ENCODE data around the gene RAB11B.
A peak's percentile ranks its signal among the peaks of the same experiment; 100 is the strongest.

The RAB11B gene

DNA sequence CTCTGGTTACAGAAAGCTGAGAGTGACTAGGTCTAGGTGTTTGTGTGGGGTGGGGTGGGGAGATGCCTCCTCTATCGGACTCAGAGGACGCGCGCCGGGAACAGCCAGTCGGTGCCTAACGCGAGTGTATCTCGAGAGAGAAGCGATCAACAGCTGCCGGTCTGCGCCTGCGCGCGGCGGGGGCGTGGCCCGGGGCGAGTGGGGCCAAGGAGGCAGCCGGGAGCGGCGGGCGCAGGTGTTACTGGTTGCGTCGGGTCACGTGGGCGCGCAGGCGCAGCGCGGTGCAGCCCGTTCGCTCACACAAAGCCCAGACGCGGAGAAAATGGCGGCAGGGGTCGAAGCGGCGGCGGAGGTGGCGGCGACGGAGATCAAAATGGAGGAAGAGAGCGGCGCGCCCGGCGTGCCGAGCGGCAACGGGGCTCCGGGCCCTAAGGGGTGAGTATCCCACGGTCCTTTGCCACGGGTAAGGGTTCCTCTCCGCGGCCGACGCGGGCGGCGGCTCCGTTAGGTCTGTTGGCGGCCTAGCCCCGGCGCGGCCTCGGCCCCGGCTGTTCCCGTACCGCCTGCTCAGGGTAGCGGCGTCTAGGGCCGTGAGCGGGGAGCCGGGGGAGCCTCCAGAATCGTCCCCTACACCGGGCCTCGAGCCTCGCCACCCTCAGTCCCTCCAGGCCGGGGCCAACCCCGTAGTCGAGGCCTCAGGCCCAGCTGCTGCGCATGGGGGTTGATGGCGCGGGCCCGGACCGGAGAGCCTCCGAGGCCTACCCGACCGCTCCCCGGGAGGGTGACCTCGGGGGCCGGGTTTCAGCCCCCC, 54.7 kb downstream of the RAB11B start, which contains the start of gene HNRNPM:
TSS of gene HNRNPM (plus strand) at position 299 of the 811 bp plus-strand sequence. CDS start at position 323, 24 bp downstream.
- in situ Hi-C loops (cut with MboI; ENCODE audit: low pct_unique_long_range_greater_than_20kb, low sequenced_read_pairs, unreplicated experiment) = no loop called here
- TF ChIP-seq, protein P1, sequence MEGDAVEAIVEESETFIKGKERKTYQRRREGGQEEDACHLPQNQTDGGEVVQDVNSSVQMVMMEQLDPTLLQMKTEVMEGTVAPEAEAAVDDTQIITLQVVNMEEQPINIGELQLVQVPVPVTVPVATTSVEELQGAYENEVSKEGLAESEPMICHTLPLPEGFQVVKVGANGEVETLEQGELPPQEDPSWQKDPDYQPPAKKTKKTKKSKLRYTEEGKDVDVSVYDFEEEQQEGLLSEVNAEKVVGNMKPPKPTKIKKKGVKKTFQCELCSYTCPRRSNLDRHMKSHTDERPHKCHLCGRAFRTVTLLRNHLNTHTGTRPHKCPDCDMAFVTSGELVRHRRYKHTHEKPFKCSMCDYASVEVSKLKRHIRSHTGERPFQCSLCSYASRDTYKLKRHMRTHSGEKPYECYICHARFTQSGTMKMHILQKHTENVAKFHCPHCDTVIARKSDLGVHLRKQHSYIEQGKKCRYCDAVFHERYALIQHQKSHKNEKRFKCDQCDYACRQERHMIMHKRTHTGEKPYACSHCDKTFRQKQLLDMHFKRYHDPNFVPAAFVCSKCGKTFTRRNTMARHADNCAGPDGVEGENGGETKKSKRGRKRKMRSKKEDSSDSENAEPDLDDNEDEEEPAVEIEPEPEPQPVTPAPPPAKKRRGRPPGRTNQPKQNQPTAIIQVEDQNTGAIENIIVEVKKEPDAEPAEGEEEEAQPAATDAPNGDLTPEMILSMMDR (IDR thresholded peaks at IDR 0.05; ENCODE audit: extremely low read depth, insufficient read depth, missing control alignments) = no peak

DNA sequence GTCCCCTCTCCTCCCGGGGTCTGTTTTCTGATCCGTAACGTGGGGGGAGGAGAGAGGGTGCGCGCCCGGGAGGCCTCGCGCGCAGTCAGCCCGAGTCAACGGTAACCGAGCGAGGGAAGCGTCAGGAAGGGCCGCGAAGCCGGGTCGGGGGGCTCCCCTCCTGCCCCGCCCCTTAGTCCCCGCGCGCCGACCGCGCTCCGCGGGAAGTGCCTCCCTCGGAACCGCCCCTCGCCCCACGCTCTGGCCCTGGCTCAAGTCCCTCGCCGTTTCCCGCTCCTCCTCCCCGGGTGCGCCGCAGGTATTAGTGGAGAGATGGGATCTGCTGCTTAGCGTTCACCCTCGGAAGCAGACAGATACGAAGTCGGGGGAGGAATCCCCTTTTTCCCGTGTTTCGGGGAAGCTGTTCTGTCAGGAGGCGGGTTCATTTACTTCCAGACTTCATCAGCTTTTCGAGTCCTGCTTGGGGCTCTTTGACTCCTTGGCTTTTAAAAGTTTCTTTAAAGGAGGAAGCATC, 55.4 kb downstream of the RAB11B start:
- TF ChIP-seq, protein P1 (IDR thresholded peaks at IDR 0.05; ENCODE audit: extremely low read depth, insufficient read depth, missing control alignments) = no peak
- peak; percentile 40 for DNase-seq (ENCODE audit: low spot score)
- in situ Hi-C loops (cut with MboI; ENCODE audit: low pct_unique_long_range_greater_than_20kb, low sequenced_read_pairs, unreplicated experiment) = no loop called here

More for the DNA sequence above, 54.7 kb downstream of the RAB11B start, which contains the start of gene HNRNPM:
- peak; percentile 99 for DNase-seq (ENCODE audit: low spot score)

DNA sequence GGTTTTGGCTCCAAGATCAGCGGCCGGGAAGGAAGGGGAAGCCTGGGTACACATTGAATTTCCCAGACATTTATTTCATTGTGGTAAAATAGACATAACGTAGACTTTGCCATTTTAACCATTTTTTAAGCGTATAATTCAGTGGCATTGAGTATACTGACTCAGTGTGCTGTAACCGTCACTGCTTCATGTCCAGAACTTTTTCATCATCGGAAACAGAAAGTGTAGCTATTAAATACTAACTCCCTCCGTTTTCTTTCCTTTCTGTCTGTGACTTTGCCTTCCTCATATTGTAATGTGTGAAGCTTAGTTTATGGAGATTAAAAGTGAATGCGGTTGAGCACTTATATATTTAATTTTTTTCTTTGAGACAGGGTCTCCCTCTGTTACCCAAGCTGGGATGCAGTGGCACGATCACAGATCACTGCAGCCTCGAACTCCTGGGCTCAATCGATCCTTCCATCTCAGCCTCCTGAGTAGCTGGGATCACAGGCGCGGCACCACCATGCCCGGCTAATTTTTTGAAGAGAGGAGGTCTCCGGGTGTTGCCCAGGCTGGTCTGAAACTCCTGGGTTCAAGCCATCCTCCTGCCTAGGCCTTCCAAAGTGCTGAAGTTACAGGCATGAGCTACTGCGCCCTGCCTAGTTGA, 56.0 kb downstream of the RAB11B start:
- TF ChIP-seq, protein P1 (IDR thresholded peaks at IDR 0.05; ENCODE audit: extremely low read depth, insufficient read depth, missing control alignments) = no peak
- in situ Hi-C loops (cut with MboI; ENCODE audit: low pct_unique_long_range_greater_than_20kb, low sequenced_read_pairs, unreplicated experiment) = no loop called here
- DNase-seq (ENCODE audit: low spot score) = no peak

DNA sequence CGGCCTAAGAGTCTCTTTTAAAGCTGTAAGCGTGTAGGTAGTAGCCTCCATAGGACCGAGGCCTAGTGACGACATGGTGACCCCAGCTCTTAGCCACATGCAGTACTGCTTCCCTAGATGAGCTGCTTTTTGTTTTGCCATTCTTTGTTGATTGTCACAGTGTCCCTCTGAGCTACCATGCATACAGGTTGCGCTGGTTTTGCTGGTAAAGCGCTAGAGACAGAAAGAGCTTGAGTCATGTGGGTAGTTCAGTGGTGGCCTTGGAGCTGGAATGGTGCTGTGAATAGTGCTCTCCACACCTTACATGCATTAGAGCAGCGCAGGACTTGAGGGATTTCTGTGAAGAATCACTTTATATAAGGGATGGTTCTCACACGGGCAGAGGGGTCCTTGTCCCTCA, 59.7 kb downstream of the RAB11B start:
- no peak for DNase-seq (ENCODE audit: low spot score)
- in situ Hi-C loops (cut with MboI; ENCODE audit: low pct_unique_long_range_greater_than_20kb, low sequenced_read_pairs, unreplicated experiment) = no loop called here
- TF ChIP-seq, protein P1 (IDR thresholded peaks at IDR 0.05; ENCODE audit: extremely low read depth, insufficient read depth, missing control alignments) = no peak

DNA sequence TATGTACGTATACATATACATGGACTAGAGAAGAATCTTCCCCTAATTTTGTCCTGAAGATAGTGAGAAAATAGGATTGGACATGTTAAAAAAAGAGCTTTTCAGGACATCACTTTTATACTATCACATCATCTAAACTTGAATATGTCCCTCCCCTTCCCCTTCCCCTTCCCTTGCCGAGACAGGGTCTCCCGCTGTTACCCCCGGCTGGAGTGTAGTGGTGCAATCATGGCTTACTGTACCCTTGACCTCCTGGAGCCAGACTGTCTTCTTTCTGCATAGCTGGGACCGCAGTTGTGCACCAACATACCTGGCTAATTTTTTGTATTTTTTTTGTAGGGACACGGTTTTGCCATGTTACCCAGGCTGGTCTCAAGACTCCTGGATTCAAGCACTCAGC, 61.2 kb downstream of the RAB11B start:
- TF ChIP-seq, protein P1 (IDR thresholded peaks at IDR 0.05; ENCODE audit: extremely low read depth, insufficient read depth, missing control alignments) = no peak
- in situ Hi-C loops (cut with MboI; ENCODE audit: low pct_unique_long_range_greater_than_20kb, low sequenced_read_pairs, unreplicated experiment) = no loop called here
- no peak for DNase-seq (ENCODE audit: low spot score)

DNA sequence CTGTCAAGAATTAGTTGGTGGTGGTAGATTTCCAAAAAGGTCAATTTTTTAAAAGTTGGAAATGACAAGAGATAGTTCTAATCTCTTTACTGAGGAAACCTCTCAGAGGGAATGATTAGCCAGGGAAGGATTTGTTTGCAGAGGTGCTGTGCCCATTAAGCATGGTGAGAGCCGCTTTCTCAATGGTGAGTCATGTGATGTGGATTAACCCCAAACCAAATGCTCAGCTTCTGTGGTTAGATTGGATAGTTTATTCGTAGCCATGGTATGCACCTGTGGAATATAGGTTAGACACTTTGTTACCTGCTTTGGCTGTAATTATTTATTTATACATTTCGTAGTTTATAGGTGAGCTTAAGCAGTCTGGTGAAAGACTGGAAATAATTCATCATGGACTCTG, 61.7 kb downstream of the RAB11B start:
- in situ Hi-C loops (cut with MboI; ENCODE audit: low pct_unique_long_range_greater_than_20kb, low sequenced_read_pairs, unreplicated experiment) = no loop called here
- TF ChIP-seq, protein P1 (IDR thresholded peaks at IDR 0.05; ENCODE audit: extremely low read depth, insufficient read depth, missing control alignments) = no peak
- DNase-seq (ENCODE audit: low spot score) = no peak
